Endothelial cell of umbilical vein (primary cell): Measurements from ENCODE around the gene TTC29. TPM values are rescaled to one million over a fixed set of nuclear protein-coding genes. Genes with fewer than 3 reads are reported as not detected.

Experiments
- BruUV-seq: library from RNA; stranded (reverse); fragments of 400-500 nt; replicated peaks from 2 replicates; lab custom pipeline; 2021; lab: Mats Ljungman, UMichigan
- CTCF ChIA-PET: fragments of 300-600, 350-600 bp; sonication (Branson Sonifier 250); formaldehyde crosslinking; loops from one replicate; lab custom pipeline; 2021; ENCODE audit warnings: antibody characterized with exemption, inconsistent platforms; lab: Charles Lee
- POLR2A ChIA-PET: fragments of 300-600, 350-600 bp; sonication (Branson Sonifier 250); formaldehyde crosslinking; loops from one replicate; lab custom pipeline; 2021; ENCODE audit warnings: antibody characterized with exemption, inconsistent platforms; lab: Charles Lee
- DNase-seq: peaks from one replicate; pipeline ENCODE4 v3.0.0-alpha.2; 2011; ENCODE audit warnings: low read depth, low spot score
- FAIRE-seq: peaks from 2 replicates; lab custom pipeline; 2011; peaks lifted over from hg19 to GRCh38; lab: Jason Lieb, UNC
- H2AFZ ChIP-seq: 2 replicates; pipeline ENCODE4 v1.6.0; 2012; ENCODE audit warnings: low read depth, low read length, control low read depth, inconsistent platforms
- H3K27ac ChIP-seq: 2 replicates; pipeline ENCODE4 v1.5.1; 2011; ENCODE audit warnings: low read depth, mild to moderate bottlenecking, control low read depth, low read length, moderate library complexity; ENCODE audit not compliant: insufficient read depth
- H3K27me3 ChIP-seq, 2 experiments: 2 replicates each; pipeline versions ENCODE4 v1.6.0 to v1.6.1; 2011; ENCODE audit warnings: low read length in 2 of 2, mixed read lengths in 1 of 2; ENCODE audit not compliant: control insufficient read depth in 2 of 2, insufficient read depth in 2 of 2
- H3K36me3 ChIP-seq, 2 experiments: 2 replicates in 1 of 2; 3 replicates in 1 of 2; pipeline ENCODE4 v1.5.1; 2011; ENCODE audit warnings: low read length in 2 of 2, mild to moderate bottlenecking in 1 of 2, moderate library complexity in 1 of 2; ENCODE audit not compliant: control insufficient read depth in 2 of 2, insufficient read depth in 2 of 2; ENCODE audit errors: extremely low read depth in 1 of 2
- H3K4me1 ChIP-seq: 3 replicates; pipeline ENCODE4 v1.5.1; 2011; ENCODE audit warnings: mild to moderate bottlenecking, low read length; ENCODE audit not compliant: control insufficient read depth, insufficient read depth; ENCODE audit errors: extremely low read depth
- H3K4me2 ChIP-seq: 2 replicates; pipeline ENCODE4 v1.6.1; 2011; ENCODE audit warnings: low read length, control low read depth, mixed read lengths; ENCODE audit not compliant: insufficient read depth
- H3K4me3 ChIP-seq, 3 experiments: fragments of 200-600 bp in 1 of 3; sonication (generic), shearing (Covaris generic) in 1 of 3; replicated peaks in 1 of 3; 2 replicates each; pipeline ENCODE4 v1.5.1; 2011 to 2016; ENCODE audit warnings: control low read depth in 3 of 3, low read length in 3 of 3, mild to moderate bottlenecking in 2 of 3, inconsistent platforms in 1 of 3, low read depth in 1 of 3, moderate library complexity in 1 of 3; ENCODE audit not compliant: insufficient read depth in 1 of 3
- H3K79me2 ChIP-seq: 2 replicates; pipeline ENCODE4 v1.6.0; 2012; ENCODE audit warnings: low read length, inconsistent platforms; ENCODE audit not compliant: control insufficient read depth, insufficient read depth
- H3K9ac ChIP-seq: replicated peaks from 2 replicates; pipeline ENCODE3; 2011; ENCODE audit warnings: low read length, control low read depth; ENCODE audit not compliant: insufficient read depth; ENCODE audit errors: extremely low read depth
- H3K9me1 ChIP-seq: replicated peaks from 3 replicates; pipeline ENCODE4 v1.6.0; 2011; ENCODE audit warnings: mild to moderate bottlenecking, low read length; ENCODE audit not compliant: control insufficient read depth, insufficient read depth; ENCODE audit errors: extremely low read depth
- H3K9me3 ChIP-seq: replicated peaks from 2 replicates; pipeline ENCODE4 v1.5.1; 2012; ENCODE audit warnings: low read length, inconsistent platforms; ENCODE audit not compliant: control insufficient read depth, insufficient read depth
- H4K20me1 ChIP-seq: replicated peaks from 2 replicates; pipeline ENCODE3; 2011; ENCODE audit warnings: mild to moderate bottlenecking, low read length; ENCODE audit not compliant: control insufficient read depth, insufficient read depth; ENCODE audit errors: extremely low read depth
- EZH2 ChIP-seq: IDR thresholded peaks from 2 replicates; pipeline ENCODE4 v1.6.1; 2012; ENCODE audit warnings: borderline replicate concordance, low read depth, mild to moderate bottlenecking, moderate library complexity, low read length, inconsistent platforms; ENCODE audit not compliant: severe bottlenecking
- FOS ChIP-seq: IDR thresholded peaks from 2 replicates; pipeline ENCODE4 v1.6.1; 2011; ENCODE audit warnings: mild to moderate bottlenecking, low read length, moderate library complexity, borderline replicate concordance; ENCODE audit not compliant: insufficient read depth
- GATA2 ChIP-seq: IDR thresholded peaks from 2 replicates; pipeline ENCODE4 v1.7.0; 2011; ENCODE audit warnings: low read depth, mild to moderate bottlenecking, moderate library complexity, mixed read lengths, low read length; ENCODE audit not compliant: insufficient read length, insufficient read depth
- JUN ChIP-seq: IDR thresholded peaks from 2 replicates; pipeline ENCODE4 v1.6.1; 2011; ENCODE audit warnings: borderline replicate concordance, low read depth; ENCODE audit not compliant: insufficient read length, insufficient read depth
- MYC ChIP-seq: IDR thresholded peaks from one replicate; pipeline ENCODE4 v1.6.1; 2011; ENCODE audit warnings: mild to moderate bottlenecking, low read depth, low read length
- POLR2A ChIP-seq: IDR thresholded peaks from 2 replicates; pipeline ENCODE4 v1.6.1; 2012; ENCODE audit warnings: low read depth, mild to moderate bottlenecking, control low read depth, low read length
- POLR2AphosphoS5 ChIP-seq: IDR thresholded peaks from 2 replicates; pipeline ENCODE4 v1.6.1; 2012; ENCODE audit warnings: low read depth, mild to moderate bottlenecking, control low read depth, low read length, moderate library complexity; ENCODE audit not compliant: insufficient read depth
- dilution Hi-C: fragments of 300-500 bp; cut with MboI; formaldehyde crosslinking; loops from one replicate; pipeline ENCODE4 v1.15.0; 2019; ENCODE audit warnings: low sequenced_read_pairs; ENCODE audit not compliant: extremely low pct_ligation_motif_present
- intact Hi-C: fragments of 100-400 bp; cut with micrococcal nuclease; formaldehyde crosslinking; loops from one replicate; pipeline ENCODE4 v1.10.0; 2022
- polyA plus RNA-seq, 4 experiments: library from polyadenylated mRNA; depleted of rRNA in 3 of 4; stranded (reverse) in 3 of 4; unstranded in 1 of 4; fragments of >200 nt; gene quantifications; 2 replicates each; pipeline versions ENCODE4 v1.2.1 to v1.2.3, GENCODE V29; 2011 to 2012; ENCODE audit warnings: missing spikeins in 1 of 4
- total RNA-seq: library from RNA; stranded (reverse); gene quantifications from 2 replicates; pipeline ENCODE4 v1.2.3, GENCODE V29; 2021
- TF ChIP-seq, protein P1 (sequence below), 2 donors: IDR thresholded peaks; 1 replicate in 1 of 2; 2 replicates in 1 of 2; pipeline ENCODE4 v1.5.1; 2011; ENCODE audit warnings: low read length in 2 of 2, mild to moderate bottlenecking in 2 of 2, moderate library complexity in 2 of 2, control low read depth in 1 of 2, inconsistent platforms in 1 of 2, low read depth in 1 of 2; ENCODE audit not compliant: insufficient read depth in 1 of 2; ENCODE audit errors: extremely low read depth in 1 of 2
- TF ChIP-seq, protein P2 (sequence below): IDR thresholded peaks from 2 replicates; pipeline ENCODE4 v1.6.1; 2011; ENCODE audit not compliant: insufficient read depth, insufficient read length

TTC29 gene
- total and polyA plus RNA-seq, 2 donors (not counting 3 experiments of a cell fraction or from before 2014, with no cell fraction given), result not detected

DNA sequence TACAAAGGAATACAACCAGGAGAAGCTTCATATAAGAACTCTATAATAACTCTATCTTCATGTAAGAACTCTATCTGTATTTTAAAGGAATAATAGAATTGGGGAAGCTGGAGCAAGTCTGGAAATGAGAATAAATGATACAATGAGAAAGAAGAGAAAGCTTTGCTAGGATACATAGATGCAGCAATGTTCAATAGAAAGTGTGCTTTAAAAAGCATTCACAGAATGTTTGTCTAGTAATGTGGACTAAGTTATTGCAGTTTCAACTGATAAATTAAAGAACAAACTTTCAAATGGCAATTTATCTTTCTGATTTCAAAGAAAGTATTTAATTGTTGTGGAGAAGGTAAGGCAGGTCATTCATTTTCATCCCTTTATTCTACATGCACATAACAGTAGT is 104.9 kb downstream of the TTC29 start:
- Histone ChIP-seq H3K27me3 (no peaks in the 10 kb centered on the region), H3K9ac (no peak overlapping the region), H3K4me1 (no peaks in the 10 kb centered on the region), H3K4me2 (no peak overlapping the region), H3K4me3 (no peak overlapping the region), H3K79me2 (no peaks in the 10 kb centered on the region), H3K9me3 (no peaks in the 10 kb centered on the region), H3K36me3 (no peaks in the 10 kb centered on the region), H4K20me1 (no peaks in the 10 kb centered on the region), H3K9me1 (no peaks in the 10 kb centered on the region), H3K27ac (no peak overlapping the region), H2AFZ (no peak overlapping the region)
- intact Hi-C loops (no loop called here), dilution Hi-C loops (no loop called here)
- DNase-seq (no peak), FAIRE-seq (no peak)
- no TSS peak for BruUV-seq
- CTCF ChIA-PET, result interaction anchor here (1.3 kb wide), 1 partner anchor 497 kb away, joined by 3 read pairs; no protein-coding TSS in a partner anchor
- POLR2A ChIA-PET, result no interaction called here
- TF ChIP-seq POLR2AphosphoS5 (no peak), FOS (no peak), EZH2 (no peak), MYC (no peak), JUN (no peak), POLR2A (no peak), GATA2 (no peak)
- TF ChIP-seq, protein P1, sequence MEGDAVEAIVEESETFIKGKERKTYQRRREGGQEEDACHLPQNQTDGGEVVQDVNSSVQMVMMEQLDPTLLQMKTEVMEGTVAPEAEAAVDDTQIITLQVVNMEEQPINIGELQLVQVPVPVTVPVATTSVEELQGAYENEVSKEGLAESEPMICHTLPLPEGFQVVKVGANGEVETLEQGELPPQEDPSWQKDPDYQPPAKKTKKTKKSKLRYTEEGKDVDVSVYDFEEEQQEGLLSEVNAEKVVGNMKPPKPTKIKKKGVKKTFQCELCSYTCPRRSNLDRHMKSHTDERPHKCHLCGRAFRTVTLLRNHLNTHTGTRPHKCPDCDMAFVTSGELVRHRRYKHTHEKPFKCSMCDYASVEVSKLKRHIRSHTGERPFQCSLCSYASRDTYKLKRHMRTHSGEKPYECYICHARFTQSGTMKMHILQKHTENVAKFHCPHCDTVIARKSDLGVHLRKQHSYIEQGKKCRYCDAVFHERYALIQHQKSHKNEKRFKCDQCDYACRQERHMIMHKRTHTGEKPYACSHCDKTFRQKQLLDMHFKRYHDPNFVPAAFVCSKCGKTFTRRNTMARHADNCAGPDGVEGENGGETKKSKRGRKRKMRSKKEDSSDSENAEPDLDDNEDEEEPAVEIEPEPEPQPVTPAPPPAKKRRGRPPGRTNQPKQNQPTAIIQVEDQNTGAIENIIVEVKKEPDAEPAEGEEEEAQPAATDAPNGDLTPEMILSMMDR (IDR thresholded peaks at IDR 0.05; ENCODE audit: extremely low read depth in 1 of 2, insufficient read depth in 1 of 2, low read depth in 1 of 2, low read length in 2 of 2), result no peak
- TF ChIP-seq, protein P2, sequence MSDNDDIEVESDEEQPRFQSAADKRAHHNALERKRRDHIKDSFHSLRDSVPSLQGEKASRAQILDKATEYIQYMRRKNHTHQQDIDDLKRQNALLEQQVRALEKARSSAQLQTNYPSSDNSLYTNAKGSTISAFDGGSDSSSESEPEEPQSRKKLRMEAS, result no peak
